ENCODE measurements around the gene ST14. TPM values are rescaled to one million over a fixed set of nuclear protein-coding genes. Genes with fewer than 3 reads are reported as not detected.

Gene ST14
- total and polyA plus RNA-seq, 5 donors from 2014 or later = 0.05 to 0.06 TPM; not detected in 3

DNA sequence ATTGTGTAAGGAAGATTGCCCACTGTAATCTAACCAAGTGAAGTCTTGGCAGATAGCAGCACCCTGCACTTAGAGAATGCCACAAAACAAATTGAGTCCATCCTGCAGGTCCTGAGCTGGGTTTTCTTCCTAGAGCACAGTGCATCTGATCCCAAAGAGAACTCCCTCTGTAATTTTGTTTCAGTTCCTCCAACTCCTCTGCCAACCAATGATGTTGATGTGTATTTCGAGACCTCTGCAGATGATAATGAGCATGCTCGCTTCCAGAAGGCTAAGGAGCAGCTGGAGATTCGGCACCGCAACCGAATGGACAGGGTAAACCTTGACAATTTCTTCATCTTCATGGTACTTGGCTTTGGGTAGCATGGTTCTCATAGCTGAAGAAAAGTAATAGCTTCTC, 33.1 kb upstream of the ST14 start:
- no peaks in the 10 kb centered on the region for H3K27me3 Mint-ChIP-seq
- H3K4me3 Mint-ChIP-seq = no peak overlapping the region
- H3K4me1 Mint-ChIP-seq = peaks cover 3 to 13% (median 12%) of the 10 kb centered on the region in 4 donors
- ATAC-seq (ENCODE audit: low read depth in 2 of 2) = no peak
- Histone ChIP-seq H3K4me1 (ENCODE audit: control insufficient read depth, insufficient read depth, low read length, poor library complexity, severe bottlenecking) (peaks cover 10% of the 10 kb centered on the region), H3K27me3 (ENCODE audit: control insufficient read depth, insufficient read depth, low read length) (no peaks in the 10 kb centered on the region), H3K4me3 (ENCODE audit: low read depth, low read length) (no peak overlapping the region), H3K36me3 (ENCODE audit: control insufficient read depth, insufficient read depth, low read length) (peaks cover 65% of the 10 kb centered on the region), H3K27ac (ENCODE audit: insufficient read depth, low read length, poor library complexity, severe bottlenecking) (no peak overlapping the region), H3K9me3 (ENCODE audit: control insufficient read depth in 2 of 2, low read length in 2 of 2) (no peaks in the 10 kb centered on the region)
- no peak for DNase-seq
- H3K36me3 Mint-ChIP-seq = peaks cover 42% of the 10 kb centered on the region
- H3K9me3 Mint-ChIP-seq = no peaks in the 10 kb centered on the region
- H3K27ac Mint-ChIP-seq = no peak overlapping the region

DNA sequence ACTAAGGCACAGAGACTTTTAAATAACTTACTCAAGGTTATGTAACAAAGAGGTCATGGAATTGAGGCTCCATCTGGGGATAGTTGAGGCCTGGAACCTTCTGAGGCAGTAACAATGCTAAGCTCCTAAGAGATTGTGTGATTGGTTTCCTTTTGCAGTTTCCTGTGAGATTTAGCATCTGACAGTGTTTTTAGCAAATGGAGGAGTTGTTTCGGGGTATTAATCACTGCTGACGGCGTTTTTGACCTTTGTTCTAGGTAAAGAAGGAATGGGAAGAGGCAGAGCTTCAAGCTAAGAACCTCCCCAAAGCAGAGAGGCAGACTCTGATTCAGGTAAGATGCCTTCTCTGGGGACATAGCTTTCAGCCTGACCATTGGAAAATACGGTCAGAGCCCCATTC, 32.1 kb upstream of the ST14 start:
- Histone ChIP-seq H3K4me3 (ENCODE audit: low read depth, low read length) (no peak overlapping the region), H3K9me3 (ENCODE audit: control insufficient read depth in 2 of 2, low read length in 2 of 2) (no peaks in the 10 kb centered on the region), H3K36me3 (ENCODE audit: control insufficient read depth, insufficient read depth, low read length) (peaks cover 66% of the 10 kb centered on the region), H3K27me3 (ENCODE audit: control insufficient read depth, insufficient read depth, low read length) (no peaks in the 10 kb centered on the region), H3K27ac (ENCODE audit: insufficient read depth, low read length, poor library complexity, severe bottlenecking) (no peak overlapping the region), H3K4me1 (ENCODE audit: control insufficient read depth, insufficient read depth, low read length, poor library complexity, severe bottlenecking) (peaks cover under 1% of the 10 kb centered on the region)
- DNase-seq = no peak
- Mint-ChIP-seq H3K36me3 (peaks cover 37% of the 10 kb centered on the region), H3K4me1 (peaks cover 3 to 8% (median 7%) of the 10 kb centered on the region in 4 donors), H3K9me3 (no peaks in the 10 kb centered on the region), H3K27ac (no peak overlapping the region), H3K27me3 (no peaks in the 10 kb centered on the region), H3K4me3 (no peak overlapping the region)
- ATAC-seq (ENCODE audit: low read depth in 2 of 2) = no peak

DNA sequence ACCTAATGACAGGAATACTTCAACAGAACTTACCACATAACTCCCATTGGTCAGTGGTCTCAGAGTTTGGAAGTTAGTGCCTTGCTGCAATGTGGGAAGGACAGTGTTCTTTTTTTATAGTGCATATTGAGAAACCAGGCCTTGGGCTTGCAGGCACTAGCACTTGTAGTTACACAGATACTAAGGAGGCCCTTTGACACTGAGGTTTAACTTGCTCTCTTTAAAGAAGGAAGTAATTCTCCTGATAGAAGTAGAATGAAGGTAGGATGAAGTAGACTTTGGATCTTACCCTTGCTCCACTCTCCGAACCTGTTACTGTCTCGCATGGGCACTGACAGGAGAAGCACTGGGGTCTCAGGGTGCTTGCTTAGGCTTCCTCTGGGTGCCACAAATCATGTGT, 31.0 kb upstream of the ST14 start:
- Mint-ChIP-seq H3K27ac (no peak overlapping the region), H3K9me3 (no peaks in the 10 kb centered on the region), H3K4me3 (no peak overlapping the region), H3K4me1 (peaks cover 2 to 8% (median 6%) of the 10 kb centered on the region in 4 donors), H3K36me3 (peaks cover 32% of the 10 kb centered on the region), H3K27me3 (no peaks in the 10 kb centered on the region)
- Histone ChIP-seq H3K27ac (ENCODE audit: insufficient read depth, low read length, poor library complexity, severe bottlenecking) (no peak overlapping the region), H3K27me3 (ENCODE audit: control insufficient read depth, insufficient read depth, low read length) (no peaks in the 10 kb centered on the region), H3K4me3 (ENCODE audit: low read depth, low read length) (no peak overlapping the region), H3K36me3 (ENCODE audit: control insufficient read depth, insufficient read depth, low read length) (peaks cover 63% of the 10 kb centered on the region), H3K4me1 (ENCODE audit: control insufficient read depth, insufficient read depth, low read length, poor library complexity, severe bottlenecking) (no peaks in the 10 kb centered on the region), H3K9me3 (ENCODE audit: control insufficient read depth in 2 of 2, low read length in 2 of 2) (no peaks in the 10 kb centered on the region)
- DNase-seq (no peak), ATAC-seq (ENCODE audit: low read depth in 2 of 2) (no peak)

DNA sequence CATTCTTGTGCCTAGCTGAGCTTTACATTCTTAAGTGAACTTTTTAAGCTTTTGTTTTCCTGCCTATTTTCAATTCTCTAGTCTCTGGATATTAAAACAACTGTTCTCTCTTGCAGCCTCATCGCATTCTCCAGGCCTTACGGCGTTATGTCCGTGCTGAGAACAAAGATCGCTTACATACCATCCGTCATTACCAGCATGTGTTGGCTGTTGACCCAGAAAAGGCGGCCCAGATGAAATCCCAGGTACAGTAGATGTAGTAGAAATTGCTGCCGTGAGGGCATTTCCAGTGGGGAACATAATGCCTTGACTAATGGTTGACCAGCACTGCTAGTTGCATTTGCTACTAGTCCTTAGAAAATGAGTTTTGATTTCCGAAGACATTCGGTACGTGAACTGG, 29.7 kb upstream of the ST14 start:
- ATAC-seq (ENCODE audit: low read depth in 2 of 2) = no peak
- H3K27ac Mint-ChIP-seq = peak overlapping the region in 1 of 3 donors; percentile 24
- no peak overlapping the region for H3K4me3 ChIP-seq (ENCODE audit: low read depth, low read length)
- H3K27me3 Mint-ChIP-seq = no peaks in the 10 kb centered on the region
- DNase-seq = no peak
- no peak overlapping the region for H3K27ac ChIP-seq (ENCODE audit: insufficient read depth, low read length, poor library complexity, severe bottlenecking)
- H3K9me3 ChIP-seq (ENCODE audit: control insufficient read depth in 2 of 2, low read length in 2 of 2) = no peaks in the 10 kb centered on the region
- no peak overlapping the region for H3K4me3 Mint-ChIP-seq
- H3K4me1 Mint-ChIP-seq = peaks cover 2 to 8% (median 6%) of the 10 kb centered on the region in 4 donors
- peaks cover 33% of the 10 kb centered on the region for H3K36me3 Mint-ChIP-seq
- H3K9me3 Mint-ChIP-seq = no peaks in the 10 kb centered on the region
- H3K4me1 ChIP-seq (ENCODE audit: control insufficient read depth, insufficient read depth, low read length, poor library complexity, severe bottlenecking) = no peaks in the 10 kb centered on the region
- peaks cover 65% of the 10 kb centered on the region for H3K36me3 ChIP-seq (ENCODE audit: control insufficient read depth, insufficient read depth, low read length)
- no peaks in the 10 kb centered on the region for H3K27me3 ChIP-seq (ENCODE audit: control insufficient read depth, insufficient read depth, low read length)

DNA sequence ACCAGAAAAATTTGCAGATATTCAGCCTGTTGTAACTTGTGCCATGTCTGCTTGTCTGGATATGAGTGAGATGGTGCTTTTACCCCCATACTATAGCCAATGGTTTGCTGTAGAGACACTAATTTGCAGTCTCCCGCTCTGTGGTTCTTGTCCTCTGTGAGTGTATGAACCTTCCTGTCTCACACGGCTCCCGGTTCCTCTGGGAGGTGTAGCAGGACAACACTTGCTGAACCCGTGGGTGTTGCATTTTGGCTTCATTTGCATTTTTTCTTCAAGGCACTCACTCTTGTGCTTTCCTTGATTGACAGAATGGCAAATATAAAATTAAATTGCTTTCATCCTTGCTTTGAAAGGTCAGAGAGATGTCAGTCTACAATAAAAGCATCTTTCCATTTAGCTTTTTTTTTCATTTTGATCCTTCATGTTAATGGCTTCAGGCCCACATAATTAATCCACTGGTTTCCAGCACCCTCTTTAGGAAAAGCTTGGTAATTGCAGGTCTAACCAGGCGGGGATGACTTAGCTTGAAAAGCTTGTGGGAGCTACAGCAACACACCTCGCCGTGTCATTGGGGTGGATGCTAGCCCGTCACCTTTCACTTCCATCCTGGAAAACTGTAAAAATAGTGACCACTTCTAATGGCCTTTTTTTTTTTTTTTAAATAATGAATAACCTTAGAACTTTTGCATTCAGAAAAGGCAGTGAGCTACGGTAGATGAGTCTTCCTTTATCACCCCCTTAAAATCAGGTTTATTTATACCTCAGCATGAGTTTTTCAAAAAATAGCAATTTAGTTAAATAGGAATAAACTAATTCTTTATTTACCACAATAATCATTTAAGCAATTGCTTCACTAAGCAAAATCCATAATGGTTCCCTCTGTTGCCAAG, 27.4 kb upstream of the ST14 start:
- Histone ChIP-seq H3K36me3 (ENCODE audit: control insufficient read depth, insufficient read depth, low read length) (peaks cover 73% of the 10 kb centered on the region), H3K27me3 (ENCODE audit: control insufficient read depth, insufficient read depth, low read length) (no peaks in the 10 kb centered on the region), H3K4me1 (ENCODE audit: control insufficient read depth, insufficient read depth, low read length, poor library complexity, severe bottlenecking) (no peaks in the 10 kb centered on the region), H3K27ac (ENCODE audit: insufficient read depth, low read length, poor library complexity, severe bottlenecking) (no peak overlapping the region), H3K4me3 (ENCODE audit: low read depth, low read length) (no peak overlapping the region), H3K9me3 (ENCODE audit: control insufficient read depth in 2 of 2, low read length in 2 of 2) (no peaks in the 10 kb centered on the region)
- DNase-seq = peak; percentile 46 to 78 (median 75)
- peak overlapping the region in 1 of 3 donors; percentile 75 for H3K27ac Mint-ChIP-seq
- H3K9me3 Mint-ChIP-seq = no peaks in the 10 kb centered on the region
- peaks cover 50% of the 10 kb centered on the region for H3K36me3 Mint-ChIP-seq
- no peak overlapping the region for H3K4me3 Mint-ChIP-seq
- no peaks in the 10 kb centered on the region for H3K27me3 Mint-ChIP-seq
- H3K4me1 Mint-ChIP-seq = peaks cover 2 to 8% (median 4%) of the 10 kb centered on the region in 4 donors
- ATAC-seq (ENCODE audit: low read depth in 2 of 2) = peak; percentile 78 to 81

DNA sequence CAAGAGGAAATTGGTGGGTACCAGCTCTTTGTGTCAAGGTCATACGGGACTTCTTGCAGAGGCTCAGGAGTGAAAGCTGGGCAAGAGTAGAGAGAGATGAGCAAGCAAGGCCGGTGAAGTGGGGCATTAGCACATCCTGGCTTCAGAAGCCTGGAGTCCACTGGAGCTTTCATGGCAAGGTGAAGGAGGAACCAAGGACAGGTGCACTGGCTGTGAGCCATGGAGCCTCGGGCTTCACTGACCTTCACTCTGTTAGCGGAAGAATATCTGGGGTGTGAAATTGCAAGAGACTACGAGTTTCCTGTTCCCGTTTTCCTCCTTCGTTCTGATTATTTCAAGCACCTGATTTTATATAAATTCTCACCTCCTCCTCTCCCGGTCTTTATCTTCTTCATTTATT, 25.9 kb upstream of the ST14 start:
- Mint-ChIP-seq H3K4me1 (peaks cover 2 to 8% (median 4%) of the 10 kb centered on the region in 4 donors), H3K27ac (no peak overlapping the region), H3K4me3 (no peak overlapping the region), H3K27me3 (no peaks in the 10 kb centered on the region), H3K9me3 (no peaks in the 10 kb centered on the region), H3K36me3 (peaks cover 58% of the 10 kb centered on the region)
- H3K36me3 ChIP-seq (ENCODE audit: control insufficient read depth, insufficient read depth, low read length) = peaks cover 69% of the 10 kb centered on the region
- no peaks in the 10 kb centered on the region for H3K9me3 ChIP-seq (ENCODE audit: control insufficient read depth in 2 of 2, low read length in 2 of 2)
- no peak overlapping the region for H3K4me3 ChIP-seq (ENCODE audit: low read depth, low read length)
- no peaks in the 10 kb centered on the region for H3K27me3 ChIP-seq (ENCODE audit: control insufficient read depth, insufficient read depth, low read length)
- H3K27ac ChIP-seq (ENCODE audit: insufficient read depth, low read length, poor library complexity, severe bottlenecking) = no peak overlapping the region
- ATAC-seq (ENCODE audit: low read depth in 2 of 2) (no peak), DNase-seq (no peak)
- no peaks in the 10 kb centered on the region for H3K4me1 ChIP-seq (ENCODE audit: control insufficient read depth, insufficient read depth, low read length, poor library complexity, severe bottlenecking)

DNA sequence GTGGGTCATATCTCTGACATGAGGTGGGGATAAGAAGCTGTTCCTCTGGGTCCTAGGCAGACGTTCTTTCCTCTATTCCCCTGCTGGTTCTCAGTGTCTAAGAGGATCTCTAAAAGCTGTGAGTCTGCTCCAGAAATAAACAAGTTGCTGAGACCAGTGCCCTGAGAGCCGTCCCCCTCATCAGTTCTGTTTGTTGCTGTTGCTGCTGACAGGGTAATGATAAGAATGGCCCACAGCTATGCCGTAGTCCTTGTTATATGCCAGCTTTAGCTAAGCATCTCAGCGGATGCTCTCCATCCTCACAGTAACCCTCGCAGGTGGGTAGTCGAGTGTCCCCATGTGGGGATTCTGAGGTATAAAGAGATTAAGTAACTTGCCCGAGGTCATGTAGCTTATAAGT, 23.5 kb upstream of the ST14 start:
- H3K27me3 Mint-ChIP-seq = no peaks in the 10 kb centered on the region
- H3K27ac ChIP-seq (ENCODE audit: insufficient read depth, low read length, poor library complexity, severe bottlenecking) = no peak overlapping the region
- peaks cover 58% of the 10 kb centered on the region for H3K36me3 Mint-ChIP-seq
- H3K4me3 Mint-ChIP-seq = no peak overlapping the region
- peaks cover 2 to 5% (median 3%) of the 10 kb centered on the region in 4 donors for H3K4me1 Mint-ChIP-seq
- no peak overlapping the region for H3K27ac Mint-ChIP-seq
- H3K4me1 ChIP-seq (ENCODE audit: control insufficient read depth, insufficient read depth, low read length, poor library complexity, severe bottlenecking) = no peaks in the 10 kb centered on the region
- no peaks in the 10 kb centered on the region for H3K27me3 ChIP-seq (ENCODE audit: control insufficient read depth, insufficient read depth, low read length)
- H3K4me3 ChIP-seq (ENCODE audit: low read depth, low read length) = no peak overlapping the region
- DNase-seq (no peak), ATAC-seq (ENCODE audit: low read depth in 2 of 2) (no peak)
- no peaks in the 10 kb centered on the region for H3K9me3 ChIP-seq (ENCODE audit: control insufficient read depth in 2 of 2, low read length in 2 of 2)
- no peaks in the 10 kb centered on the region for H3K9me3 Mint-ChIP-seq
- peaks cover 58% of the 10 kb centered on the region for H3K36me3 ChIP-seq (ENCODE audit: control insufficient read depth, insufficient read depth, low read length)

DNA sequence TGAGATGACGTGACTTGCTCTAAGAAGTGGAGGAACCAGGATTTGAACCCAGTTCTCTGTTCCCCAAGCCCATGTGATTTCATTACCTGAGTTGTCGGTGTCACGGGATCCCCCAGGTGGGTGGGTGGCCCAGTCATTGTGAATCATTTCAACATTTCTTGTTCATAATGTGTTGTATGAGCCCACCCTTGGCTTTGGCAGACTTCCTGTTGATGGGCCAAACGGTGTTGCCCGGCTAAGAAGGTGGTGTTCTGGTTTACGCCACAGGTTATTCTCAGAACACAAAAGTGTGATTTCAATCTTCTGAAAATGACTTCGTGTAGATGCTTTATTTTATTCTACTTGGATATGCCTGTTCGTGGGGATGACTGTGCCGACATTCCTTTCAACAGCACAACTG, 21.6 kb upstream of the ST14 start:
- no peaks in the 10 kb centered on the region for H3K4me1 ChIP-seq (ENCODE audit: control insufficient read depth, insufficient read depth, low read length, poor library complexity, severe bottlenecking)
- no peak for DNase-seq
- Mint-ChIP-seq H3K4me1 (no peaks in the 10 kb centered on the region), H3K27ac (no peak overlapping the region), H3K36me3 (peaks cover 67% of the 10 kb centered on the region), H3K9me3 (no peaks in the 10 kb centered on the region), H3K4me3 (peak overlapping the region in 1 of 4 donors; percentile 49), H3K27me3 (no peaks in the 10 kb centered on the region)
- no peak overlapping the region for H3K27ac ChIP-seq (ENCODE audit: insufficient read depth, low read length, poor library complexity, severe bottlenecking)
- no peaks in the 10 kb centered on the region for H3K27me3 ChIP-seq (ENCODE audit: control insufficient read depth, insufficient read depth, low read length)
- no peak overlapping the region for H3K4me3 ChIP-seq (ENCODE audit: low read depth, low read length)
- H3K36me3 ChIP-seq (ENCODE audit: control insufficient read depth, insufficient read depth, low read length) = peaks cover 61% of the 10 kb centered on the region
- no peak for ATAC-seq (ENCODE audit: low read depth in 2 of 2)
- H3K9me3 ChIP-seq (ENCODE audit: control insufficient read depth in 2 of 2, low read length in 2 of 2) = no peaks in the 10 kb centered on the region
